Measurements from ENCODE around the gene P3H4. TPM values are rescaled to one million over a fixed set of nuclear protein-coding genes. Genes with fewer than 3 reads are reported as not detected.

Gene P3H4
- total RNA-seq, 1 donor from 2014 or later: 31.8 TPM

GRCh38 chr17:41793784-41794539 is 17.8 kb downstream of the P3H4 start:
- Histone ChIP-seq H3K27ac (ENCODE audit: low read depth, low read length) (no peak overlapping the region), H3K27me3 (ENCODE audit: control insufficient read depth in 3 of 3, insufficient read depth in 3 of 3, low read length in 3 of 3) (no peaks in the 10 kb centered on the region), H3K4me1 (ENCODE audit: control insufficient read depth in 3 of 3, insufficient read depth in 3 of 3, low read length in 3 of 3) (peaks cover 5 to 14% (median 12%) of the 10 kb centered on the region in 3 donors), H3K36me3 (ENCODE audit: control insufficient read depth in 3 of 3, insufficient read depth in 3 of 3, low read length in 3 of 3) (no peaks in the 10 kb centered on the region), H3K9me3 (ENCODE audit: control insufficient read depth in 3 of 3, low read length in 3 of 3) (no peaks in the 10 kb centered on the region), H3K9ac (ENCODE audit: low read depth in 1 of 3, low read length in 3 of 3) (no peak overlapping the region), H3K4me3 (ENCODE audit: low read length in 3 of 3) (no peak overlapping the region)

GRCh38 chr17:41792845-41793783 is 18.6 kb downstream of the P3H4 start:
- Histone ChIP-seq H3K4me3 (ENCODE audit: low read length in 3 of 3) (no peak overlapping the region), H3K4me1 (ENCODE audit: control insufficient read depth in 3 of 3, insufficient read depth in 3 of 3, low read length in 3 of 3) (peaks cover 5 to 14% (median 12%) of the 10 kb centered on the region in 3 donors), H3K36me3 (ENCODE audit: control insufficient read depth in 3 of 3, insufficient read depth in 3 of 3, low read length in 3 of 3) (no peaks in the 10 kb centered on the region), H3K9me3 (ENCODE audit: control insufficient read depth in 3 of 3, low read length in 3 of 3) (no peaks in the 10 kb centered on the region), H3K27me3 (ENCODE audit: control insufficient read depth in 3 of 3, insufficient read depth in 3 of 3, low read length in 3 of 3) (no peaks in the 10 kb centered on the region), H3K9ac (ENCODE audit: low read depth in 1 of 3, low read length in 3 of 3) (no peak overlapping the region), H3K27ac (ENCODE audit: low read depth, low read length) (no peak overlapping the region)

GRCh38 chr17:41787021-41787418 is 24.7 kb downstream of the P3H4 start:
- no peak overlapping the region for H3K27ac ChIP-seq (ENCODE audit: low read depth, low read length)
- peaks cover 20 to 37% (median 32%) of the 10 kb centered on the region in 3 donors for H3K4me1 ChIP-seq (ENCODE audit: control insufficient read depth in 3 of 3, insufficient read depth in 3 of 3, low read length in 3 of 3)
- H3K9ac ChIP-seq (ENCODE audit: low read depth in 1 of 3, low read length in 3 of 3): no peak overlapping the region

DNA sequence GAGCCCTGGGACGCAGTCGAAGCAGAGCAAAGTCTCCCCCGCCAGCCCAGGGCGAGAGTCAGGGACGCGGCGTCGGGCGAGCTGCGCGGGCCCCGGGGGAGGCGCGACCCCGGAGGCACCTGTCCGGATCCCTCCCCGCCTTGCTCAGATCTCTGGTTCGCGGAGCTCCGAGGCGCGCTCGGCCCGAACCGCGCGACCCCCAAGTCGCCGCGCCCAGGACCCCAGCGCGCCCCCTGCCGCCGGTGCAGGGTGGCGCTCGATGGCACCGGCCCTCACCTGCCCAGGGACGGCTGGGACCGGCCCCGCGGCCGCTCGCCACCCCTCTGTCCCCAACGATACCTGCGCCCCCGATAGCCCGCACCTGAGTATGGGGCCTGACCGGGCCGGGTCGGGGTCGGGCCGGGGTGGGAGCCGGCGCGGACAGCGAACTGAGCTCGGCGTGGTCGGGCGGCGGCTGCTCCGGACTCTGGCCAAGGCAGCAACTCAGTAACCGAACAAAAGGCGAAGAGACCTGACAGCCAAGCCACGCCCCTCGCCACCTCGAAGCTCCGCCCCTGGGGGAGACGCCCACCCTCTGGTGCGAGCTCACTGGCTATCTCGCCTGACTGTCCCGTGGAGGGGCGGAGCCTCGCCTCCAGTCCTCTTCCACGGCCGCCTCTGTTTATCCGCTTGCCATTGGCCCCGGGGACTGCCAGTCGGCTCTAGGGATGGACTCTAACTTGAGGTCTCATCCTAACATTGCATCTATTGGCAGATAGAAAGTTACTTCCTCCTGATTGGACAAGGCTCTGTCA is 25.3 kb downstream of the P3H4 start, which contains the start of gene JUP:
Gene JUP, minus strand, starts transcription at position 485 of the 794 bp plus-strand sequence. CDS start 14,857 bp downstream, outside the sequence.
- H3K9me3 ChIP-seq (ENCODE audit: control insufficient read depth in 3 of 3, low read length in 3 of 3): no peaks in the 10 kb centered on the region

More at GRCh38 chr17:41787021-41787418, 24.7 kb downstream of the P3H4 start:
- Histone ChIP-seq H3K36me3 (ENCODE audit: control insufficient read depth in 3 of 3, insufficient read depth in 3 of 3, low read length in 3 of 3) (no peaks in the 10 kb centered on the region), H3K9me3 (ENCODE audit: control insufficient read depth in 3 of 3, low read length in 3 of 3) (no peaks in the 10 kb centered on the region), H3K27me3 (ENCODE audit: control insufficient read depth in 3 of 3, insufficient read depth in 3 of 3, low read length in 3 of 3) (no peaks in the 10 kb centered on the region), H3K4me3 (ENCODE audit: low read length in 3 of 3) (peak overlapping the region in 2 of 3 donors; percentile 2 to 38)

DNA sequence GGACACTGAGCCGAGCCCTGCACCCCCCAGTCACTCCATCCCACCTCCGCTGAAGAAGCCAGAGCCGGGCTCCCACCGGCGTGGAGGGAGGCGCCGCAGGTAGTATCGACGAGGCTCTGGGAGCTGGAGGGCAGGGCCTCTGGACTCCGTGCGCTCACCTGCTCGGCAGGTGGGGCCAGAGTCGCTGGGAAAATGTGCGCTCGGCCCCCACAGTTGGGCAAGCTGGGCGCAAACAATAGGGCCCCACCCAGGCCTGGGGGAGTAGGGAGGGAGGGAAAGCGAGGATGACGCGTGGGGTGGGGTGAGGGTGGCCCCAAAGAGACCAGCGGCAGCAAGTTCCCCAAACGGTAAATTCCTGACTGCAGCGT is 25.9 kb downstream of the P3H4 start:
- peaks cover 30 to 46% (median 40%) of the 10 kb centered on the region in 3 donors for H3K4me1 ChIP-seq (ENCODE audit: control insufficient read depth in 3 of 3, insufficient read depth in 3 of 3, low read length in 3 of 3)
- H3K4me3 ChIP-seq (ENCODE audit: low read length in 3 of 3): peak overlapping the region; percentile 83 to 87 (median 85)
- no peaks in the 10 kb centered on the region for H3K9me3 ChIP-seq (ENCODE audit: control insufficient read depth in 3 of 3, low read length in 3 of 3)
- H3K27ac ChIP-seq (ENCODE audit: low read depth, low read length): peak overlapping the region; percentile 82
- H3K27me3 ChIP-seq (ENCODE audit: control insufficient read depth in 3 of 3, insufficient read depth in 3 of 3, low read length in 3 of 3): no peaks in the 10 kb centered on the region
- no peaks in the 10 kb centered on the region for H3K36me3 ChIP-seq (ENCODE audit: control insufficient read depth in 3 of 3, insufficient read depth in 3 of 3, low read length in 3 of 3)
- peak overlapping the region; percentile 88 to 92 (median 91) for H3K9ac ChIP-seq (ENCODE audit: low read depth in 1 of 3, low read length in 3 of 3)

More for the DNA sequence above, 25.3 kb downstream of the P3H4 start, which contains the start of gene JUP:
- peak within 1 kb of the TSS; percentile 82 for H3K27ac ChIP-seq (ENCODE audit: low read depth, low read length)
- no peaks in the 10 kb centered on the region for H3K27me3 ChIP-seq (ENCODE audit: control insufficient read depth in 3 of 3, insufficient read depth in 3 of 3, low read length in 3 of 3)
- peak within 1 kb of the TSS; percentile 83 to 87 (median 85) for H3K4me3 ChIP-seq (ENCODE audit: low read length in 3 of 3)
- no peaks in the 10 kb centered on the region for H3K36me3 ChIP-seq (ENCODE audit: control insufficient read depth in 3 of 3, insufficient read depth in 3 of 3, low read length in 3 of 3)
- peaks cover 26 to 43% (median 38%) of the 10 kb centered on the region in 3 donors for H3K4me1 ChIP-seq (ENCODE audit: control insufficient read depth in 3 of 3, insufficient read depth in 3 of 3, low read length in 3 of 3)
- peak within 1 kb of the TSS; percentile 88 to 92 (median 91) for H3K9ac ChIP-seq (ENCODE audit: low read depth in 1 of 3, low read length in 3 of 3)

DNA sequence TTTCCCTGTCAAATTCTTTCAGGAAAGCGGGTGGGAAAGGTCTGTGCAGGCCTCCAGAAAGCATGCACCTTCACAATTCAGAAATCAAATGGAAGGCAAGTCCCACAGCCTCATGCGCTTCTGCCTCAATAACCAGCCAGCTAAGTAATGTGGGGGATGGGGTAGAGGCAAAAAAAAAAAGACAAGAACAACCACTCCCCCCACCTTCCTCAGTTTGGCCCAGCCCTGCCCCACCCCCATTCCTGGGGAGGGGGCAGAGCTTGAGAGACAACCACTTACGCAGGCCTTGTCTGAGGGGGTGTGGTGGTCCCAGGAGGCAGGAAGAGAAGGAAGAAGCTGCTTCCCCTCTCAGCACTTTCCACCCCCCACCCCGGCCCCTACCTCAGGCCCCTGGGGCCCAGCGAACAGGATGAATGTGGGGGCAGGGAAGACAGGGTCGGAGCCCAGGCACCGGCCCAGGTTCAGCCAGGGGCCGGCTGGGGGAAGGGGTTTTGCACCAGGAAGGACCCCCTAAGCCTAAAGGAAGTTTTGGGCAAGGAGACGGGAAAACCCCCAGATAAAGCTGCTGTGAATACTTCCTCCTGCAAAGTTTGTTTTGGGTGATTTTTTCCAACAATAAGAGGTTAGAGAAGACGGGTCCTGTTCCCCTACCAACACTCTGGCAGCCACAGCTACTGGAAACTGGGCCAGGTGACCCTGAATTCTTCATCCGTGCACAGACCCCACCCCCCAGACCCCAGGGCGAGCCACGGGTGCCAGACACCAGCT is 26.5 kb downstream of the P3H4 start:
- Histone ChIP-seq H3K27ac (ENCODE audit: low read depth, low read length) (peak overlapping the region; percentile 82), H3K9ac (ENCODE audit: low read depth in 1 of 3, low read length in 3 of 3) (peak overlapping the region; percentile 88 to 92 (median 91)), H3K27me3 (ENCODE audit: control insufficient read depth in 3 of 3, insufficient read depth in 3 of 3, low read length in 3 of 3) (no peaks in the 10 kb centered on the region), H3K36me3 (ENCODE audit: control insufficient read depth in 3 of 3, insufficient read depth in 3 of 3, low read length in 3 of 3) (no peaks in the 10 kb centered on the region), H3K4me1 (ENCODE audit: control insufficient read depth in 3 of 3, insufficient read depth in 3 of 3, low read length in 3 of 3) (peaks cover 30 to 46% (median 40%) of the 10 kb centered on the region in 3 donors), H3K4me3 (ENCODE audit: low read length in 3 of 3) (peak overlapping the region; percentile 83 to 87 (median 85)), H3K9me3 (ENCODE audit: control insufficient read depth in 3 of 3, low read length in 3 of 3) (no peaks in the 10 kb centered on the region)

DNA sequence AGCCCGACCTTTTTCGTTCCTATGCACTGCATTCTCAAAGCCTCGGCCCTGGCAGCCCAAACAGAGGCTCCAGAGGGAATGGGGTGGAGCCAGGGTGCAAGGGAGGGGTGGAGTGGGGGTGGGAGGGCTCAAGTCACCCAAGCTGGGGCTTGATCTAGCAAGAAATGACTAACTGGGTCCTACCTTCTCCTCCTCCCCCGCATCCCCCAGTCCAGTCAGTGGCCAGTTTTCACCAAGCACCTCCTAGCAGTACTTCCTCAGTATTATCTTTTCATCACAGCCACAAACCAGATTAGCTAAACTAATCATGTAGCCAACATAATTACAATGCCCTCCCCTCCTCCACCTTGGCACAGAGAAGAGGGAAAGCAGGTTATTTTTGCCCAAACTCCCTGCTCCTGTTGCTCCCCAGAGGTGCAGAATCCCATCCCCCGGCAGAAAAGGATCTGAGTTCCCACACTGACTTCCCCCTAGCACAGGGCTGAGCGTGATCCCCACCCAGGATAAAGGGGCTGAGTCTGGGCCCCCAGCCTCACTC is 27.5 kb downstream of the P3H4 start:
- Histone ChIP-seq H3K9me3 (ENCODE audit: control insufficient read depth in 3 of 3, low read length in 3 of 3) (no peaks in the 10 kb centered on the region), H3K27ac (ENCODE audit: low read depth, low read length) (peak overlapping the region; percentile 19), H3K4me1 (ENCODE audit: control insufficient read depth in 3 of 3, insufficient read depth in 3 of 3, low read length in 3 of 3) (peaks cover 40 to 51% (median 45%) of the 10 kb centered on the region in 3 donors), H3K27me3 (ENCODE audit: control insufficient read depth in 3 of 3, insufficient read depth in 3 of 3, low read length in 3 of 3) (no peaks in the 10 kb centered on the region), H3K9ac (ENCODE audit: low read depth in 1 of 3, low read length in 3 of 3) (peak overlapping the region in 2 of 3 donors; percentile 33 to 57), H3K36me3 (ENCODE audit: control insufficient read depth in 3 of 3, insufficient read depth in 3 of 3, low read length in 3 of 3) (no peaks in the 10 kb centered on the region), H3K4me3 (ENCODE audit: low read length in 3 of 3) (peak overlapping the region in 2 of 3 donors; percentile 35 to 59)

GRCh38 chr17:41782142-41782541 is 29.6 kb downstream of the P3H4 start:
- H3K9me3 ChIP-seq (ENCODE audit: control insufficient read depth in 3 of 3, low read length in 3 of 3): no peaks in the 10 kb centered on the region
- H3K27me3 ChIP-seq (ENCODE audit: control insufficient read depth in 3 of 3, insufficient read depth in 3 of 3, low read length in 3 of 3): no peaks in the 10 kb centered on the region
- H3K4me3 ChIP-seq (ENCODE audit: low read length in 3 of 3): peak overlapping the region; percentile 40 to 54 (median 43)
- H3K27ac ChIP-seq (ENCODE audit: low read depth, low read length): peak overlapping the region; percentile 78
- H3K9ac ChIP-seq (ENCODE audit: low read depth in 1 of 3, low read length in 3 of 3): peak overlapping the region; percentile 36 to 50 (median 45)
- H3K4me1 ChIP-seq (ENCODE audit: control insufficient read depth in 3 of 3, insufficient read depth in 3 of 3, low read length in 3 of 3): peaks cover 53 to 63% (median 57%) of the 10 kb centered on the region in 3 donors
- no peaks in the 10 kb centered on the region for H3K36me3 ChIP-seq (ENCODE audit: control insufficient read depth in 3 of 3, insufficient read depth in 3 of 3, low read length in 3 of 3)
